H9 (cell line): ENCODE results near the gene DCAF6. TPM values are rescaled to one million over a fixed set of nuclear protein-coding genes. Genes with fewer than 3 reads are reported as not detected.

ENCODE experiments used
- DNase-seq: peaks from one replicate; pipeline ENCODE4 v3.0.0-alpha.2; 2017
- H2AFZ ChIP-seq: one replicate; pipeline ENCODE4 v1.6.1; 2013; ENCODE audit warnings: mild to moderate bottlenecking, low read length, control low read depth, moderate library complexity
- H2AK5ac ChIP-seq: 2 replicates; pipeline ENCODE4 v1.6.1; 2013; ENCODE audit warnings: low read length, control low read depth, mixed read lengths; ENCODE audit not compliant: insufficient read length
- H2BK120ac ChIP-seq: one replicate; pipeline ENCODE4 v1.6.1; 2013; ENCODE audit warnings: low read depth, mild to moderate bottlenecking, low read length, control low read depth, inconsistent platforms; ENCODE audit not compliant: poor library complexity, severe bottlenecking
- H2BK12ac ChIP-seq: 2 replicates; pipeline ENCODE4 v1.6.1; 2013; ENCODE audit warnings: low read length, control low read depth, mixed read lengths, low read depth; ENCODE audit not compliant: insufficient read length
- H2BK15ac ChIP-seq: 2 replicates; pipeline ENCODE4 v1.6.1; 2013; ENCODE audit warnings: low read depth, low read length, control low read depth
- H2BK20ac ChIP-seq: one replicate; pipeline ENCODE4 v1.6.1; 2013; ENCODE audit warnings: low read depth, mild to moderate bottlenecking, low read length, control low read depth, inconsistent platforms; ENCODE audit not compliant: poor library complexity, severe bottlenecking
- H2BK5ac ChIP-seq: 2 replicates; pipeline ENCODE4 v1.6.1; 2013; ENCODE audit warnings: low read length, control low read depth, mixed read lengths; ENCODE audit not compliant: insufficient read length
- H3K14ac ChIP-seq: 2 replicates; pipeline ENCODE4 v1.6.1; 2013; ENCODE audit warnings: low read length, control low read depth; ENCODE audit not compliant: insufficient read depth
- H3K18ac ChIP-seq: 2 replicates; pipeline ENCODE4 v1.6.1; 2013; ENCODE audit warnings: low read depth, mild to moderate bottlenecking, mixed read lengths, low read length, control low read depth; ENCODE audit not compliant: insufficient read length
- H3K23ac ChIP-seq: 2 replicates; pipeline ENCODE4 v1.6.1; 2013; ENCODE audit warnings: low read length, control low read depth, mixed read lengths, low read depth; ENCODE audit not compliant: insufficient read length
- H3K23me2 ChIP-seq: 2 replicates; pipeline ENCODE4 v1.6.1; 2013; ENCODE audit warnings: low read depth, mild to moderate bottlenecking, mixed read lengths, low read length, control low read depth; ENCODE audit not compliant: insufficient read length, poor library complexity, severe bottlenecking
- H3K27ac ChIP-seq: 2 replicates; pipeline ENCODE4 v1.5.1; 2013; ENCODE audit warnings: low read length, control low read depth, mixed read lengths, low read depth; ENCODE audit not compliant: insufficient read length
- H3K27me3 ChIP-seq: 2 replicates; pipeline ENCODE4 v1.6.1; 2013; ENCODE audit warnings: low read length, control low read depth, inconsistent platforms; ENCODE audit not compliant: insufficient read depth
- H3K4ac ChIP-seq: 2 replicates; pipeline ENCODE4 v1.6.1; 2013; ENCODE audit warnings: low read depth, mild to moderate bottlenecking, control low read depth, inconsistent platforms, low read length, moderate library complexity
- H3K4me1 ChIP-seq: 2 replicates; pipeline ENCODE4 v1.6.1; 2013; ENCODE audit warnings: low read length, control low read depth, inconsistent platforms; ENCODE audit not compliant: insufficient read depth
- H3K4me2 ChIP-seq: 2 replicates; pipeline ENCODE4 v1.6.1; 2013; ENCODE audit warnings: low read length, control low read depth, mixed read lengths; ENCODE audit not compliant: insufficient read length, insufficient read depth
- H3K56ac ChIP-seq: 2 replicates; pipeline ENCODE4 v1.6.1; 2013; ENCODE audit warnings: low read depth, mild to moderate bottlenecking, mixed read lengths, low read length, control low read depth; ENCODE audit not compliant: insufficient read length
- H3K79me1 ChIP-seq: 2 replicates; pipeline ENCODE4 v1.6.1; 2013; ENCODE audit warnings: low read depth, mild to moderate bottlenecking, moderate library complexity, low read length, control low read depth, inconsistent platforms; ENCODE audit not compliant: insufficient read depth, poor library complexity, severe bottlenecking
- H3K79me2 ChIP-seq: 2 replicates; pipeline ENCODE4 v1.6.1; 2013; ENCODE audit warnings: low read length, control low read depth, inconsistent platforms; ENCODE audit not compliant: insufficient read depth
- H3K9ac ChIP-seq: 2 replicates; pipeline ENCODE4 v1.6.1; 2013; ENCODE audit warnings: low read length, control low read depth, mixed read lengths; ENCODE audit not compliant: insufficient read length; ENCODE audit errors: extremely low read depth
- H3K9me3 ChIP-seq: one replicate; pipeline ENCODE4 v1.6.1; 2013; ENCODE audit warnings: low read depth, low read length, inconsistent platforms; ENCODE audit not compliant: control insufficient read depth
- H3T11ph ChIP-seq: one replicate; pipeline ENCODE4 v1.6.1; 2013; ENCODE audit warnings: mild to moderate bottlenecking, low read length, control low read depth, inconsistent platforms
- H4K20me1 ChIP-seq: one replicate; pipeline ENCODE4 v1.6.1; 2013; ENCODE audit not compliant: control insufficient read depth, insufficient read length, insufficient read depth
- H4K5ac ChIP-seq: 2 replicates; pipeline ENCODE4 v1.6.1; 2013; ENCODE audit warnings: low read depth, mild to moderate bottlenecking, mixed read lengths, low read length, control low read depth; ENCODE audit not compliant: insufficient read length
- H4K8ac ChIP-seq: replicated peaks from 2 replicates; pipeline ENCODE4 v1.6.1; 2013; ENCODE audit warnings: low read length, control low read depth, mixed read lengths, low read depth; ENCODE audit not compliant: insufficient read length
- H4K91ac ChIP-seq: 2 replicates; pipeline ENCODE4 v1.6.1; 2013; ENCODE audit warnings: low read depth, mild to moderate bottlenecking, moderate library complexity, mixed read lengths, low read length, control low read depth; ENCODE audit not compliant: insufficient read length
- H3K27ac Mint-ChIP-seq, 3 experiments: 2 replicates in 2 of 3; 3 replicates in 1 of 3; pipeline ENCODE4 v1.8.0; 2020 to 2021; ENCODE audit warnings: mixed read lengths in 3 of 3, mild to moderate bottlenecking in 1 of 3, moderate library complexity in 1 of 3
- H3K27me3 Mint-ChIP-seq: 2 replicates; pipeline ENCODE4 v1.8.0; 2021; ENCODE audit warnings: low read depth, mild to moderate bottlenecking, moderate library complexity, mixed read lengths
- H3K36me3 Mint-ChIP-seq, 3 experiments: 2 replicates in 2 of 3; 3 replicates in 1 of 3; pipeline ENCODE4 v1.8.0; 2020 to 2021; ENCODE audit warnings: low read depth in 3 of 3, mixed read lengths in 3 of 3; ENCODE audit not compliant: insufficient read depth in 1 of 3
- H3K4me1 Mint-ChIP-seq, 2 experiments: 2 replicates each; pipeline ENCODE4 v1.8.0; 2020; ENCODE audit warnings: mixed read lengths in 2 of 2
- H3K4me3 Mint-ChIP-seq, 2 experiments: 2 replicates in 1 of 2; 3 replicates in 1 of 2; pipeline ENCODE4 v1.8.0; 2020 to 2021; ENCODE audit warnings: mild to moderate bottlenecking in 2 of 2, mixed read lengths in 2 of 2, moderate library complexity in 1 of 2
- H3K9me3 Mint-ChIP-seq, 2 experiments: 2 replicates in 1 of 2; 3 replicates in 1 of 2; pipeline ENCODE4 v1.8.0; 2020; ENCODE audit warnings: mild to moderate bottlenecking in 2 of 2, mixed read lengths in 2 of 2, moderate library complexity in 1 of 2
- CTCF ChIP-seq: fragments of 200-600 bp; sonication (generic); conservative IDR thresholded peaks from 3 replicates; pipeline ENCODE4 v1.8.0; 2021; ENCODE audit warnings: antibody characterized with exemption, mild to moderate bottlenecking
- WGBS: extraction: QIAGEN DNeasy Blood & Tissue Kit; methylation state at CpG from one replicate; pipeline ENCODE4 v1.1.7; 2013; ENCODE audit warnings: missing lambda C conversion rate, low lambda C conversion rate, mixed read lengths; ENCODE audit not compliant: insufficient read length; ENCODE audit errors: extremely low coverage; 5-methylcytosine and 5-hydroxymethylcytosine counted together
- total RNA-seq: library from RNA; stranded (reverse); gene quantifications from 2 replicates; pipeline ENCODE4 v1.2.1, GENCODE V29; 2021

DCAF6 gene
- total RNA-seq, 1 experiment from 2014 or later = 16.0 TPM

GRCh38 chr1:167993720-167994119, 57.2 kb downstream of the DCAF6 start:
- no peak overlapping the region for H3K4ac ChIP-seq
- Mint-ChIP-seq H3K27ac (no peak overlapping the region), H3K4me3 (no peak overlapping the region), H3K9me3 (no peaks in the 10 kb centered on the region), H3K36me3 (peaks cover 2 to 23% (median 17%) of the 10 kb centered on the region in 3 experiments; a peak in 5 of 7 replicates), H3K27me3 (no peaks in the 10 kb centered on the region), H3K4me1 (peaks cover 1 to 2% of the 10 kb centered on the region in 2 experiments)
- no peak overlapping the region for H2BK12ac ChIP-seq
- H3K9ac ChIP-seq = no peak overlapping the region
- no peaks in the 10 kb centered on the region for H3K79me1 ChIP-seq
- H3K4me2 ChIP-seq = no peak overlapping the region
- no peak overlapping the region for H3K14ac ChIP-seq
- no peak for DNase-seq
- no peak for TF ChIP-seq CTCF
- H3K4me1 ChIP-seq = peaks cover 1% of the 10 kb centered on the region; the same call in 1 of the 2 replicates
- H4K20me1 ChIP-seq = no peaks in the 10 kb centered on the region
- no peak overlapping the region for H2AFZ ChIP-seq
- no peaks in the 10 kb centered on the region for H3K27me3 ChIP-seq
- H3K18ac ChIP-seq = no peak overlapping the region
- no peak overlapping the region for H2BK120ac ChIP-seq
- no peak overlapping the region for H2BK5ac ChIP-seq
- no peak overlapping the region for H3K56ac ChIP-seq
- no peak overlapping the region for H4K8ac ChIP-seq
- H2BK15ac ChIP-seq = no peak overlapping the region
- no CpG with 5 or more reads among the region's 2 CpGs for whole genome bisulfite sequencing
- H3K23me2 ChIP-seq = no peaks in the 10 kb centered on the region
- no peak overlapping the region for H3T11ph ChIP-seq
- no peak overlapping the region for H3K27ac ChIP-seq
- H3K79me2 ChIP-seq = no peaks in the 10 kb centered on the region
- no peak overlapping the region for H2AK5ac ChIP-seq
- H2BK20ac ChIP-seq = no peak overlapping the region
- H3K9me3 ChIP-seq = no peaks in the 10 kb centered on the region
- H3K23ac ChIP-seq = no peak overlapping the region
- H4K5ac ChIP-seq = no peak overlapping the region
- no peak overlapping the region for H4K91ac ChIP-seq
